Effector CD4-positive, alpha-beta T cell (primary cell): Measurements from ENCODE around the gene PDF.
A peak's percentile ranks its signal among the peaks of the same experiment; 100 is the strongest.
"Not testable (repeated sequence)": the region's sequence is repeated elsewhere in the genome, so short reads cannot be mapped to it uniquely, and the experiment has no call there.

ENCODE experiments used
- DNase-seq: peaks from one replicate; pipeline ENCODE4 v3.0.0-alpha.2; 2020
- total RNA-seq: gene quantifications from one replicate; lab custom pipeline; 2026; lab: John Stamatoyannopoulos, UW

PDF gene
- total RNA-seq, result 2.4 reads per million, percentile 7 among the genes with 10 or more reads in this experiment

- DNase-seq, result peak; percentile 79
Measured at GRCh38 chr16:69330286-69331109, at the start of gene PDF. Gene PDF, minus strand, starts transcription at chr16:69330588. Its CDS starts 18 bp downstream, at chr16:69330570.

- no peak for DNase-seq
Measured at GRCh38 chr16:69378760-69379159, 48.4 kb upstream of the PDF start.

GRCh38 chr16:69378036-69378435, 47.6 kb upstream of the PDF start:
- no peak for DNase-seq

- no peak for DNase-seq
Measured at GRCh38 chr16:69376393-69377059, 46.1 kb upstream of the PDF start.

- no peak for DNase-seq
Measured at GRCh38 chr16:69373019-69373418, 42.6 kb upstream of the PDF start.

- DNase-seq, result no peak
Measured at GRCh38 chr16:69371564-69371963, 41.2 kb upstream of the PDF start.

- no peak for DNase-seq
Measured at GRCh38 chr16:69368866-69369265, 38.5 kb upstream of the PDF start.

GRCh38 chr16:69367980-69368379, 37.6 kb upstream of the PDF start:
- no peak for DNase-seq

- no peak for DNase-seq
Measured at GRCh38 chr16:69366431-69366830, 36.0 kb upstream of the PDF start.

- DNase-seq, result no peak
Measured at GRCh38 chr16:69365901-69366300, 35.5 kb upstream of the PDF start.

GRCh38 chr16:69364088-69364487, 33.7 kb upstream of the PDF start:
- no peak for DNase-seq

- DNase-seq, result no peak
Measured at GRCh38 chr16:69363281-69363717, 32.9 kb upstream of the PDF start.

- DNase-seq, result not testable (repeated sequence)
Measured at GRCh38 chr16:69360070-69360469, 29.7 kb upstream of the PDF start.

GRCh38 chr16:69351309-69352027, 21.1 kb upstream of the PDF start, which contains the start of gene TMED6:
Gene TMED6, minus strand, starts transcription at chr16:69351786. Its CDS starts 33 bp downstream, at chr16:69351753.
- DNase-seq, result no peak

GRCh38 chr16:69350536-69351133, 20.2 kb upstream of the PDF start:
- DNase-seq, result no peak

- no peak for DNase-seq
Measured at GRCh38 chr16:69349536-69349935, 19.1 kb upstream of the PDF start.

- DNase-seq, result no peak
Measured at GRCh38 chr16:69348222-69348621, 17.8 kb upstream of the PDF start.

- no peak for DNase-seq
Measured at GRCh38 chr16:69346683-69347082, 16.3 kb upstream of the PDF start.

GRCh38 chr16:69345923-69346322, 15.5 kb upstream of the PDF start:
- DNase-seq, result no peak

GRCh38 chr16:69344171-69344570, 13.8 kb upstream of the PDF start:
- no peak for DNase-seq

GRCh38 chr16:69340095-69340644, 9.8 kb upstream of the PDF start:
- DNase-seq, result no peak

- peak; percentile 87 for DNase-seq
Measured at GRCh38 chr16:69339289-69340094, 9.1 kb upstream of the PDF start, which contains the start of the genes COG8 and NIP7. Gene COG8, minus strand, starts transcription at chr16:69339564. Its CDS starts 12 bp downstream, at chr16:69339552. Gene NIP7, plus strand, starts transcription at chr16:69339772. Its CDS starts 58 bp downstream, at chr16:69339830.
